Pancreas (tissue), 10 donors: ENCODE results near the gene CRADD. TPM values are rescaled to one million over a fixed set of nuclear protein-coding genes. Genes with fewer than 3 reads are reported as not detected.

Source experiments
- ATAC-seq, 4 donors: fragments of 200-7000 bp; cut with Tn5 transposase; one replicate each; pipeline versions ENCODE4 v1.8.0 to v1.9.1; 2020; ENCODE audit warnings: mild to moderate bottlenecking in 4 of 4, moderate library complexity in 4 of 4
- DNase-seq, 6 donors: peaks; one replicate each; pipeline ENCODE4 v3.0.0-alpha.2; 2020
- FAIRE-seq: peaks from 2 replicates; lab custom pipeline; 2012; peaks lifted over from hg19 to GRCh38; lab: Jason Lieb, UNC
- H3K27ac ChIP-seq, 4 donors: fragments of 200-600 bp; sonication (generic); 1 replicate in 3 of 4; 2 replicates in 1 of 4; pipeline versions ENCODE4 v1.5.0 to v1.8.0; 2020
- H3K27me3 ChIP-seq, 4 donors: fragments of 200-600 bp; one replicate each; pipeline ENCODE4 v1.8.0; 2021
- H3K36me3 ChIP-seq, 3 donors: fragments of 200-600 bp; sonication (generic) in 1 of 3; one replicate each; pipeline versions ENCODE4 v1.5.0 to v1.8.0; 2020 to 2021
- H3K4me1 ChIP-seq, 3 donors: fragments of 200-600 bp; one replicate each; pipeline ENCODE4 v1.8.0; 2021
- H3K4me3 ChIP-seq, 4 donors: fragments of 200-600 bp; sonication (generic) in 2 of 4; one replicate each; pipeline versions ENCODE4 v1.5.0 to v1.8.0; 2020 to 2021
- H3K9me3 ChIP-seq, 4 donors: fragments of 200-600 bp; one replicate each; pipeline ENCODE4 v1.8.0; 2021
- WGBS, 2 donors: extraction: QIAGEN DNeasy Blood & Tissue Kit; methylation state at CpG; one replicate each; pipeline ENCODE4 v1.1.7; 2013; 5-methylcytosine and 5-hydroxymethylcytosine counted together
- intact Hi-C, 3 donors: fragments of 100-400 bp; cut with DNase I; formaldehyde crosslinking; loops; one replicate each; pipeline versions ENCODE4 v1.11.1 to v1.14.2; 2022
- polyA plus RNA-seq, 2 donors: library from polyadenylated mRNA; stranded (reverse); fragments of 200-250 nt; gene quantifications; one replicate each; pipeline ENCODE4 v1.2.3, GENCODE V29; 2013
- total RNA-seq, 6 donors: library from RNA; stranded (reverse); fragmentation: NEBNext Ultra II Directional in 4 of 6; extraction: Animal tissue kit (Norgen Biotek cat#: 25700) in 4 of 6; gene quantifications; one replicate each; pipeline versions ENCODE4 v1.2.1 to v1.2.4, GENCODE V29; 2021 to 2023
- TF ChIP-seq, protein P1 (sequence below), 4 donors: fragments of 200-600 bp; sonication (generic) in 3 of 4; IDR thresholded peaks; one replicate each; pipeline versions ENCODE4 v1.5.0 to v1.8.0; 2021; ENCODE audit warnings: antibody characterized with exemption in 4 of 4
- donor health status: healthy with polysubstance abuse.
- donor health status: DM: no; HTN: no; CAD: no; lungs with moderate emphysema.
- donor health status: DM: no; HTN: no; CAD: no.
- donor health status: control.
- donor health status: control.
- donor health status: Bipolar disorder and iron deficiency.
- donor health status: DM: yes; HTN: yes; CAD: no.
- donor health status: DM: no; HTN: no; CAD: no.
- donor health status: DM: no; HTN: no; CAD: no.
- donor health status: DM: yes; HTN: yes; CAD: no.

Gene CRADD
- total and polyA plus RNA-seq, 8 donors = 5.3 to 12.3 (median 9.2) TPM

DNA sequence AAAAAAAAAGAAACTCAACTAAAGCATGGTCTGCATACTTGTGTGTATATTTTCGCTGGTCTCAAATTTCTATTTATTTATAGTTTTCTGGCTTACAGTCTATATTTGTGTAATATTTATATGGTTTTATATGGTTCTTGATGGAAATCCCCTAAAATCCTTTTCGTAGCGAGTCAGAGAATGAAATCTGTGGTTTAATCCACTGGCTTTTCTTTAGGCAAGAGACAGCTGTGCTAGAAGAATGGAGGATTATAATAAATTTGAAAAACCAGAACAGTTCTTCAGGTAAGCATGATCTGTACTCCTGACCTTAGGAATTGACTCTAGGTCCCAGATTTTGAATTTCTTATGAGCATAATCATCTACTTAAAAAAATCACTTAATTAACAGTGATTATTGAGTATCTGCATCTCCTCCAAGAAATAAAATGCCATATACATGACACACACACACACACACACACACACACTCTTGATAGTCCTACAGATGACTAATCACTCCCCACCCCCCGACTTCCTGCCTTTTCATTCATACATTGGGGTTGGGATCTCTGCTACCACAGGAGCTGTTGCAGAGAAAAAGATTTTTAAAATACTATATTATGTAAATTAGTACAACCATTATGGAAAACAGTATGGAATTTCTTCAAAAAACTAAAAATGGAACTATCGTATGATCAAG lies 113.4 kb downstream of the CRADD start:
- FAIRE-seq = no peak
- TF ChIP-seq, protein P1, sequence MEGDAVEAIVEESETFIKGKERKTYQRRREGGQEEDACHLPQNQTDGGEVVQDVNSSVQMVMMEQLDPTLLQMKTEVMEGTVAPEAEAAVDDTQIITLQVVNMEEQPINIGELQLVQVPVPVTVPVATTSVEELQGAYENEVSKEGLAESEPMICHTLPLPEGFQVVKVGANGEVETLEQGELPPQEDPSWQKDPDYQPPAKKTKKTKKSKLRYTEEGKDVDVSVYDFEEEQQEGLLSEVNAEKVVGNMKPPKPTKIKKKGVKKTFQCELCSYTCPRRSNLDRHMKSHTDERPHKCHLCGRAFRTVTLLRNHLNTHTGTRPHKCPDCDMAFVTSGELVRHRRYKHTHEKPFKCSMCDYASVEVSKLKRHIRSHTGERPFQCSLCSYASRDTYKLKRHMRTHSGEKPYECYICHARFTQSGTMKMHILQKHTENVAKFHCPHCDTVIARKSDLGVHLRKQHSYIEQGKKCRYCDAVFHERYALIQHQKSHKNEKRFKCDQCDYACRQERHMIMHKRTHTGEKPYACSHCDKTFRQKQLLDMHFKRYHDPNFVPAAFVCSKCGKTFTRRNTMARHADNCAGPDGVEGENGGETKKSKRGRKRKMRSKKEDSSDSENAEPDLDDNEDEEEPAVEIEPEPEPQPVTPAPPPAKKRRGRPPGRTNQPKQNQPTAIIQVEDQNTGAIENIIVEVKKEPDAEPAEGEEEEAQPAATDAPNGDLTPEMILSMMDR (IDR thresholded peaks at IDR 0.05) = no peak

DNA sequence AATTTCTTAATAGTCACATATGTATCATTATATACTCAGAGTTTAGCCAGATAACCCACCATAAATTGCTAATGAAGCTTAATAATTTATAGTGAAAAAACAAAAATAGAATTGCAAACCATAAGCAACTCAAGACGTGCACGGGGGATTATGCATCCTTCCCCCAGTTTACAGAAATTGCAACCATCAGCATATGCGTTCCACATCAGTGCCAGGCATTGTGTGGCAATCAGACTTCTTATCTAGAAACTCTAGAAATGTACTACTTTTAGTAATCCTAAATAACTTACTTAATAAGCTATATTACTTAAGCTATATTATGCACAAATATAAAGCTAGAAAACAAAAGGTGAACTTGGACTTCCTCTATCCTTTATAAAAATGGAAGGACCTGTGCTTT lies 115.8 kb downstream of the CRADD start:
- FAIRE-seq (no peak), DNase-seq (no peak), ATAC-seq (no peak)
- Histone ChIP-seq H3K27ac (no peak overlapping the region), H3K27me3 (no peaks in the 10 kb centered on the region), H3K36me3 (no peaks in the 10 kb centered on the region), H3K9me3 (no peaks in the 10 kb centered on the region), H3K4me1 (no peaks in the 10 kb centered on the region), H3K4me3 (no peak overlapping the region)
- 89 to 96% methylated on average over 3 of the region's 3 CpGs for WGBS, 2 donors
- intact Hi-C loops = no loop called here
- TF ChIP-seq, protein P1 (IDR thresholded peaks at IDR 0.05) = no peak

More for the DNA sequence above, 113.4 kb downstream of the CRADD start:
- ATAC-seq (no peak), DNase-seq (no peak)
- 93 to 96% methylated on average over 5 of the region's 5 CpGs for WGBS, 2 donors
- Histone ChIP-seq H3K27ac (no peak overlapping the region), H3K4me1 (no peaks in the 10 kb centered on the region), H3K4me3 (no peak overlapping the region), H3K9me3 (no peaks in the 10 kb centered on the region), H3K36me3 (no peaks in the 10 kb centered on the region), H3K27me3 (no peaks in the 10 kb centered on the region)
- intact Hi-C loops = no loop called here

DNA sequence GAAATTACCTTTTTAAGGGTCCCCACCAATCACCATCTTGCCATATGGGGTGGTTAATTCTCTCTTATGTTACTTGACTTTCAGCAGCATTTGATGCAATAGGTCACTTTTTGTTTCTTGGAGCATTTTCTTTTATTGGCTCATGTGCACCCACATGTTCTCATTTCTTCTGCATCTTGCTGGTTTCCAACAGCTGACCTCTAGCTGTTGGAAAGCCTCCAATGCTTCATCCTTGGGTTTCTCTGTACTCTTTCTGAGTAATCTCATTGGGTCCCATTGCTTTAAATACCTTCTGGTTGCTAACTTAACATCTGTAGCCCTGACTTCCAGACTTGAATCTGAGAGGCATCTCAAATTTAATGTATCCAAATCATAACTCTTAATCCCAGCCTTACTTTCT lies 116.8 kb downstream of the CRADD start:
- intact Hi-C loops = no loop called here
- Histone ChIP-seq H3K9me3 (no peaks in the 10 kb centered on the region), H3K4me1 (no peaks in the 10 kb centered on the region), H3K36me3 (no peaks in the 10 kb centered on the region), H3K27me3 (no peaks in the 10 kb centered on the region), H3K27ac (no peak overlapping the region), H3K4me3 (no peak overlapping the region)
- no peak for ATAC-seq
- no peak for FAIRE-seq
- TF ChIP-seq, protein P1 (IDR thresholded peaks at IDR 0.05) = no peak
- no peak for DNase-seq

DNA sequence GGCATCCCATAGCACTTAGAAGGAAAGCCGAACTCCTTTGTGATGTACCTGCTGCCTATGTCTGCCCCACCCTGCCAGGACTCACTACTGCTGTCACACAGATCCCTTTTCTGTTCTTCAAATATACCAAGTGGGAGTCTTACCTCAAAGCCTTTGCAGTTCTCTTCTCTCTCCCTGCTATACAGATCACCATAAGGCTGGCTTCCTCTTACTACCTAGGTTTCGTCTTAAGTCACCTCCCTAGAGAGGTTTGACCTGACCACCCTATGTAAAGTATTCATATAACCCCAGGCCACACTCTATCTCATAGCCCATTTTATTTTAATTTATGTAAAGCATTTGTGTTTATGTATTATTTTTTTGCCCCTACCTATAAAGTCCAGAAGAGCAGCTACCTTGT lies 117.6 kb downstream of the CRADD start:
- FAIRE-seq (no peak), ATAC-seq (no peak), DNase-seq (no peak)
- intact Hi-C loops = no loop called here
- H3K4me1 ChIP-seq = no peaks in the 10 kb centered on the region
- TF ChIP-seq, protein P1 (IDR thresholded peaks at IDR 0.05) = no peak
- no peak overlapping the region for H3K4me3 ChIP-seq
- H3K9me3 ChIP-seq = no peaks in the 10 kb centered on the region
- WGBS, 2 donors = 95 to 96% methylated on average over 2 of the region's 2 CpGs
- H3K36me3 ChIP-seq = no peaks in the 10 kb centered on the region
- no peak overlapping the region for H3K27ac ChIP-seq
- no peaks in the 10 kb centered on the region for H3K27me3 ChIP-seq

DNA sequence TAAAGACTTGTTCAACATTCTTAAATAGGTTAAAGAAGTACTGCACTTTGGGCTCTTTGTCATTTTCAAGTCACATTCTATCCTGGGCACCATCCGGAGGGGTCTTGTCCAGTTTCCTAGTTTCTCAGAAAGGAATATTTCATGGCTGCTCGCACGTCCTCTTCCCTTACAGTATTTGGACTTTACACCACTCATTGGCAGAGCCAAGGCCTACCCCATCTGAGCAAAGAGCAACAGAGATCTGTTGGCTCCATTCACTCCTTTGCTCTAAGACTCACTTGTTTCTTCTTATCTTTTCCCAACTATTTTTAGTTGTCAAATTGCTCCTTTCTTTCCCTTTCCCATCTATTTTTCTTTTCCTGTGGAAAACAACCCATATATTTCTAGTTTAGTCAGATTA lies 118.2 kb downstream of the CRADD start:
- no peak overlapping the region for H3K4me3 ChIP-seq
- no peaks in the 10 kb centered on the region for H3K27me3 ChIP-seq
- H3K27ac ChIP-seq = no peak overlapping the region
- FAIRE-seq (no peak), DNase-seq (no peak), ATAC-seq (no peak)
- no peaks in the 10 kb centered on the region for H3K9me3 ChIP-seq
- H3K4me1 ChIP-seq = no peaks in the 10 kb centered on the region
- TF ChIP-seq, protein P1 (IDR thresholded peaks at IDR 0.05) = no peak
- intact Hi-C loops = no loop called here
- 89 to 96% methylated on average over 3 of the region's 3 CpGs for WGBS, 2 donors
- no peaks in the 10 kb centered on the region for H3K36me3 ChIP-seq
